Jurkat, Clone E6-1 (cell line): ENCODE results near the gene ATP1A4.
A peak's percentile ranks its signal among the peaks of the same experiment; 100 is the strongest.

Experiments used
- DNase-seq: peaks from one replicate; pipeline ENCODE4 v3.0.0-alpha.2; 2011; ENCODE audit warnings: low read depth, low spot score
- H3K4me3 ChIP-seq: 2 replicates; pipeline ENCODE4 v1.5.1; 2011; ENCODE audit warnings: mild to moderate bottlenecking, low read length, control low read depth, moderate library complexity

ATP1A4 gene

GRCh38 chr1:160193091-160193819 lies 41.9 kb downstream of the ATP1A4 start:
- no peak overlapping the region for H3K4me3 ChIP-seq
- DNase-seq = peak; percentile 41

- DNase-seq = no peak
- no peak overlapping the region for H3K4me3 ChIP-seq
These were observed 42.7 kb downstream of the ATP1A4 start for GRCh38 chr1:160193832-160194736.

- no peak for DNase-seq
- H3K4me3 ChIP-seq = no peak overlapping the region
These were observed 43.3 kb downstream of the ATP1A4 start for GRCh38 chr1:160194737-160195059.

GRCh38 chr1:160196143-160196542 lies 44.7 kb downstream of the ATP1A4 start:
- no peak overlapping the region for H3K4me3 ChIP-seq
- DNase-seq = no peak

- no peak overlapping the region for H3K4me3 ChIP-seq
- no peak for DNase-seq
These were observed 45.8 kb downstream of the ATP1A4 start for GRCh38 chr1:160197231-160197630.

GRCh38 chr1:160200786-160201185 lies 49.4 kb downstream of the ATP1A4 start:
- no peak for DNase-seq

GRCh38 chr1:160204526-160205241 lies 53.3 kb downstream of the ATP1A4 start:
- peak overlapping the region; percentile 44 for H3K4me3 ChIP-seq
- DNase-seq = no peak

More at GRCh38 chr1:160200786-160201185, 49.4 kb downstream of the ATP1A4 start:
- no peak overlapping the region for H3K4me3 ChIP-seq

GRCh38 chr1:160205242-160206035 lies 54.0 kb downstream of the ATP1A4 start, which contains the start of gene PEA15:
Gene PEA15 (plus strand): TSS chr1:160205384. CDS start chr1:160211545, 6,161 bp downstream.
- peak; percentile 8 for DNase-seq
- peak within 1 kb of the TSS; percentile 84 for H3K4me3 ChIP-seq

GRCh38 chr1:160206036-160206389 lies 54.6 kb downstream of the ATP1A4 start:
- no peak for DNase-seq
- H3K4me3 ChIP-seq = peak overlapping the region; percentile 84

GRCh38 chr1:160206421-160207117 lies 55.2 kb downstream of the ATP1A4 start:
- DNase-seq = no peak
- H3K4me3 ChIP-seq = peak overlapping the region; percentile 84

GRCh38 chr1:160207118-160207650 lies 55.8 kb downstream of the ATP1A4 start:
- no peak overlapping the region for H3K4me3 ChIP-seq

GRCh38 chr1:160207771-160208556 lies 56.6 kb downstream of the ATP1A4 start:
- no peak overlapping the region for H3K4me3 ChIP-seq
- no peak for DNase-seq

More at GRCh38 chr1:160207118-160207650, 55.8 kb downstream of the ATP1A4 start:
- no peak for DNase-seq

GRCh38 chr1:160208557-160209320 lies 57.3 kb downstream of the ATP1A4 start:
- no peak overlapping the region for H3K4me3 ChIP-seq

GRCh38 chr1:160209321-160210046 lies 58.1 kb downstream of the ATP1A4 start:
- DNase-seq = no peak
- H3K4me3 ChIP-seq = no peak overlapping the region

More at GRCh38 chr1:160208557-160209320, 57.3 kb downstream of the ATP1A4 start:
- DNase-seq = no peak

GRCh38 chr1:160210561-160210960 lies 59.2 kb downstream of the ATP1A4 start:
- no peak for DNase-seq

More at GRCh38 chr1:160210561-160210960, 59.2 kb downstream of the ATP1A4 start:
- no peak overlapping the region for H3K4me3 ChIP-seq
